Stimulated activated CD4-positive, alpha-beta T cell treated with anti-CD3 and anti-CD28 coated beads, Interleukin-2, amount 100 ng/mL, for 24 hours (primary cell): ENCODE results near the gene FAAP24.
"Not testable (repeated sequence)": the region's sequence is repeated elsewhere in the genome, so short reads cannot be mapped to it uniquely, and the experiment has no call there.

ENCODE experiments used
- DNase-seq, 2 donors: peaks; one replicate each; pipeline ENCODE4 v3.0.0-alpha.2; 2020

Gene FAAP24

DNA sequence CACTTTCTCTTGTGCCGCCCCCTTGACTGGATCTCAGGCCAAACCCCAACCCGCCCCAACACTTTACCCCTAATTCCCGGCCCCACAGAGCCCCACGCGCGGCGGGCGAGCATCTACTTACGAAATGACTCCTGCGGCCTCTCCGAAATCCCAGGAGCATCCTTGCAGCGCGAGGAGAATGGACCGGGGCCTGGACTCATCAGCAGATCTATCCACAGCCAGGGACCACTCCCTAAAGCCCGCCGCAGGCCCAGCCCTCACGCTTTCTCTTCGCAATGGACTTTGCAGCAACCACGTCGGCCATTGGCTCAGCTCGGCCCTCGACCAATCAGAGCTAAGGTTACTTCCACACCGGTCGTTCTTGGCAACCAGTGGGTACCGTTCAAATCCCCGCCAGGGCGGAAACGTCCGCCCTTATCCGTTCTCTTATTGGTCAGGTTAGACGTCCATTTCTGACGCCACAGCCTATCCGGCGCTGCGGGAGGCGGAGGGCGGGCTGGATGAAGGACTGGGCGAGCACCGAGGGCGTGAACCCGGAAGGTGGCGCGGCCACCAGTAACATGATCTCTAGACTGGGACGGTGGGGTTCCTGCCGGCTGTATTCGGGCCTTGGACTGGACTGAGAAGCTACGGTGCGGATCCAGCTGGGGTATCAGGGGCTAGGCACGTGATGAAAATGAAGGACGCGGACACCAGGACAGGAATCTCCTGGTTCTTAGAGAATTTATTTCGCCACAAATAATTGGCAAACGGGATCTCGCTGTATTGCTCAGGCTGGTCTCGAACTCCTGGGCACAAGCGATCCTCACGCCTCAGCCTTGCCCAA lies at the start of gene FAAP24, which contains the start of gene CEP89:
Gene FAAP24 (plus strand): TSS at position 528 of the 826 bp plus-strand sequence. CDS start 955 bp downstream, outside the sequence.
Gene CEP89 (minus strand): TSS at position 244 of the 826 bp plus-strand sequence. CDS start 84 bp downstream, at position 160.
- DNase-seq = peak; percentile 97 to 98

DNA sequence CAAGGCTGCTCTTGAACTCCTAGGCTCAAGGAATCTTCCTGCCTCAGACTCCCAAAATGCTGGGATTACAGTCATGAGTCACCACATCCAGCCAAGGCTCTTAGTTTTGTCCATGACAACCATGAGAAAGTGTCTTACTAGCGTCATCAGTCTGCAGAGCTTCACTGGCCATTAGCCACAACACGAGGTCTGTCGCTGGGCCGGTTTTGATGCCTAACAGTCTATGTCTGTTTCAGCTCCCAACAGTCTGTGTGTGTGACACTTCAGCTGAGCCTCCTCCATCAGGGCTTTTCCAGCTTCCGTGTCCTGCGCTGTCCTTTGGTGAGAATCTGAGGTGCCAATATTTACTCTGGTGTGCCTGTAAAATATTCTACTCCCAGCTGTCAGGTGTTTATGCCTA lies 47.8 kb upstream of the FAAP24 start:
- no peak for DNase-seq

- DNase-seq = no peak
These were observed 43.2 kb upstream of the FAAP24 start for GRCh38 chr19:32928806-32929205.

GRCh38 chr19:32930567-32930966 lies 41.5 kb upstream of the FAAP24 start:
- no peak for DNase-seq

- no peak for DNase-seq
These were observed 38.5 kb upstream of the FAAP24 start for GRCh38 chr19:32933571-32933970.

- no peak for DNase-seq
These were observed 36.4 kb upstream of the FAAP24 start for GRCh38 chr19:32935629-32936028.

GRCh38 chr19:32936065-32936464 lies 36.0 kb upstream of the FAAP24 start:
- DNase-seq = no peak

DNA sequence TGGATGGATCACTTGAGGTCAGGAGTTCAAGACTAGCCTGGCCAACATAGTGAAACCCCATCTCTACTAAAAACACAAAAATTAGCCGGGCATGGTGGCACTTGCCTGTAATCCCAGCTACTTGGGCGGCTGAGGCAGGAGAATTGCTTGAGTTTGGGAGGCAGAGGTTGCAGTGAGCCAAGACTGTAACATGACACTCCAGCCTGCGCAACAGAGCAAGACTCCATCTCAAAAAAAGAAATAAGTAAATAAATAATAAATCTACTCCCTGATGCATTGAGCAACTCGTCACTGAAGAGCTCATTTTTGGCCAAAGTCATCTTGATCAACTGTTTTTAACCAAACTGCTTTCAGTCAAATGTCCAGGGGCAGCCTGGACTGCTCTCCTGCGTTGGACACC lies 30.8 kb upstream of the FAAP24 start:
- not testable (repeated sequence) for DNase-seq

DNA sequence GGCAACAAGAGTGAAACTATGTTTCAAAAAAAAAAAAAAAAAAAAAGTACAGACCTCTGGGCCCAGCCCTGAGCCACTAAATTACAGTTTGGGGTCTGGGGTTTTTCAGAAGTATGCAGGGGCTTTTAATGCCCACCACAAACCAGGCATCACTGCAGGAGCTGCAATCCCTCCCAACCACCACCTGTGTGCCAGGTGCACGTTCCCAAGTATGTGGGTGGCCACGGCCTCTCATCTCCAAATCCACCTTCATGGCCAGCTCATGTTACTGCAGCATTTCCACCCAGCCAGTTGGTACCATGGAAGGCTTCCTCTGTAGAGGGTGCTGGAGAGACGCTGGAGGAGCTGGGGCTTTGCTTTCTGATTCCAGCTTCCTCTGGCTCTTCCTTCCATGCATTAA lies 26.8 kb upstream of the FAAP24 start:
- no peak for DNase-seq

GRCh38 chr19:32966750-32967149 lies 5.3 kb upstream of the FAAP24 start:
- no peak for DNase-seq

- DNase-seq = no peak
These were observed 2.5 kb upstream of the FAAP24 start for GRCh38 chr19:32969549-32969948.

- DNase-seq = no peak
These were observed 938 bp upstream of the FAAP24 start for GRCh38 chr19:32971012-32971595.

DNA sequence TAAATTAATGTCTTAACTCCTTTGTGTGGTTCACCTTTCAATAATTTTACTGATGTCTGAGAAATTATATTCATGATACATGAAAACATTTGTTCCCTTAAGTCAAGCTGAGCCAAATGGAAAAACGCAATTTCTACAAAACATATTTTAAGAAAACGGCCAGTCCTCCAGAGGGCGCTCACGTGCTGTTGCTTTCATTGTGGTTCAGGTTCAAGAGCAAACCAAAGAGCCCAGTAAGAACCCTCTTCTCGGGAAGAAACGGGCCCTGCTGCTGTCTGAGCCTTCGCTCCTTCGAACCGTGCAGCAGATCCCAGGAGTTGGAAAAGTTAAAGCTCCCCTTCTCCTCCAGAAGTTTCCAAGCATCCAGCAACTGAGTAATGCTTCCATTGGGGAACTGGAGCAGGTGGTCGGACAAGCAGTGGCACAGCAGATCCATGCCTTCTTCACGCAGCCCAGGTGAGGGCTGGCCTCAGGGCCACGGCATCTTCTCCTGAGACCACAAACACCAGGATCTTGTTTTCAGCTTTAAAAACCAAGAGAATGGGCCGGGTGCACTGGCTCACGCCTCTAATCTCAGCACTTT lies 4.3 kb downstream of the FAAP24 start:
- DNase-seq = peak; percentile 76 to 81

GRCh38 chr19:32977280-32977679 lies 5.2 kb downstream of the FAAP24 start:
- DNase-seq = no peak

DNA sequence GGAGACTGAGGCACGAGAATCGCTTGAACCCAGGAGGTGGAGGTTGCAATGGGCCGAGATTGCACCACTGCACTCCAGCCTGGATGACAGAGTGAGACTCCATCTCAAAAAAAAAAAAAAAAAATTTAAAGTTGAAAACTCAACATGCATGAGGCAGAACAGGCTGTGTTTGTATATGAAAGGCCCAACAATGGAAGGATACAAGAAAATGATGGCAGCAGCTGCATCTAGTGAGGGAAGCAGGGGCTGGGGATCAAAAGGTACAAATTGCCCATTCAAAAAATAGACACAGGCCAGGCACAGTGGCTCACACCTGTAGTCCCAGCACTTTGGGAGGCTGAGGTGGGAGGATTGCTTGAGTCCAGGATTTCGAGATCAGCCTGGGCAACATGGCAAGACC lies 5.8 kb downstream of the FAAP24 start:
- DNase-seq = not testable (repeated sequence)

DNA sequence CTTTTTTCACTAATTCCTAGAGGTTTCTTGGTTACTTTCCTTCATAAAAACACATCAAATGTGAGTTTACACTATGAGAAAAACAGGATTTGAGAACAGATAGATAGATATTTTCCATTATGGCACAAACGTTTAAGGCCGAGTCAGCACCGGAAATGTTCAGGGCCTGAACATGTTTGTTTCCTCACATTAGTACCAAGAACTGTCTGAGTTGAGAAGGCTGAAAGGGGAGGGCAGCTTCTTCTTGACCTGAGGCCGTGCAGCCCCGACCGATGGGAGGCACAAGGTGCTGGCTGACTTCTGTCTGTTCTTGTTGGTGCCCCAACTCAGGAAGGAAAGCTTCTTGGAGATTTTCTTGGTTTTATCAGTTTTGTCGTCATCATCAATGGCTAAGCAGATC lies 7.8 kb downstream of the FAAP24 start:
- DNase-seq = not testable (repeated sequence)

DNA sequence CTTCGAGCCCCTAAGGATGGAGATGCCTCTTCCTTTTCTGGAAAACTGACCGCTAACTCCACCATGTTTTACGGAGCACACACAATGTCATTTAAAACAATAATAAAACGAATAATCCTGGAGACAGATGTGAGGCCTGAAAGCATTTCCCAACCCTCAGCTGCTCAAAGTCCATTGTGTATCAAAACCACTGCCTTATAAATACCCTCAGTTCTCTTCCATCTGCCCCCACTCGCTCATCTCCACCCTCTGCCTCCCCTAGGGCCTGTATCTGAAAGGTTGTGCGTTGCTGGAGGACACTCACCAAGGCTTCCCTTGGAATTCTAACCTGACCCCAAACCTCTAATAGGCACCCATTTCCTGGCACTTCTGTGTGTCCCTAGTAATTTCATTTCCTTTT lies 10.4 kb downstream of the FAAP24 start:
- not testable (repeated sequence) for DNase-seq

DNA sequence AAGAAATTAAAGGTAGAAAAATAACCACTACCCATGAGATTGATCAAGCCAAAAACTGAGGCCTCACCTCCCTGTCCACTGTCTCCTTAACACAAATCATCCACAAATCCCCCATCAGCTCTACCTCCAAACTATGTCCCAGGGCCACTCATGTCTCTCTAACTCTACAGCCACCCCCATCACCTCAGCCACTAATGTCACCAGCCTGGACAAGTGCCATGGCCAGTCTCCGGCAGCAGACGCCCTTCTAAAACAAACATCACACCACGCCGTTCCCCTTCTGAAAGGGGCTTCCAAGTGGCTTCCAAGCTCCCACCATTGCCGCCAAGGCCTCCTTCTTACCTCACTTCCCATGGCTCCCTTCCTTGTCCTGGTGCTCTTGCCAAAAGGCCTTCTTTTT lies 16.2 kb downstream of the FAAP24 start:
- DNase-seq = not testable (repeated sequence)

GRCh38 chr19:32988724-32989123 lies 16.7 kb downstream of the FAAP24 start:
- no peak for DNase-seq

DNA sequence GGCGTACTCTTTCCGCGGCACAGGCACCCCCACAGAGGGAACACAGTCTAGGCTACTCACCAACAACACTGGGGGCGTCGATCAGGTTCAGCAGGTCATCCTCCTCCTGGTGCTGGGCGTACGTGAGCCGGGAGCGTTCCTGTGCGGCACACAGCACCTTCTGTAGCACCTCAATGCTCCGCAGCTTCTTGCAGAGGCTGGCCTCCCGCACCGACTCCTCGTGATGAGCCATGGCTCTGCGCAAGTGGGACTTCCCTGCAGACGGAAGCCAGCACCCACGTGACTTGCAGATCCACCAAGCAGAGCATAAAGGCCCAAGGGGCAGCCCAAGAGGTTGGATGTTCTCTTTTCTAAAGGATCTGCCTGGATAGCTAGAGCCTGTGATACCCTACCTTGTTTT lies 23.9 kb downstream of the FAAP24 start:
- not testable (repeated sequence) for DNase-seq

- not testable (repeated sequence) for DNase-seq
These were observed 25.0 kb downstream of the FAAP24 start for GRCh38 chr19:32997061-32997464.

DNA sequence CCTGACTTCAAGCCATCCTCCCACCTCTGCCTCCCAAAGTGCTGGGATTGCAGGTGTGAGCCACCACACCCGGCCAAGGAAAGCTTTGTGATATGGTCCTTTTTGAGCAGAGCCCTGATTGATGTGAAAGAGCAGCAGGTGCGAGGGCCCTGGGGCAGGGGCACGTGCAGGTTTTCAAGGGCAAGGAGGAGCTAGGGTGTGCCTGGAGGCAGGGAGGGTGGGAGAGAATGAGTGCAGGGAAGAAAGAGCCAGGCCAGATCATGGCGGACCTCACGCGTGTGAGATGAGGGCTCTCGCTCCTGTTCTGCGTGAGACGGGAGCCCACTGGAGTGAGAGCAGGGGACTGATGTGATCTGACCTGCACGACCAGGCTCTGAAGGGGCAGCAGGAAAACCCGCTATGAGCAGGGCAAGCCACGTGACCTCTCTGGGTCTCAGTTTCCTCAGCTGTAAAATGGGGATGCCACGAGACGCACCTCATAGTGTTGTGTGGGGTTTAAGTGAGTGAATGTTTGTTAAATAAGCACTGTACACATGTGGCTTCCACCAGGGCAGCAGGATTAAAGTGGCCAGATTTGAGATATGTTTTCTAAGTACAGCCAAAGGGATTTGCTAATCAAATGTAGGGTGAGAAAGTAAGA lies 25.8 kb downstream of the FAAP24 start:
- no peak for DNase-seq

- no peak for DNase-seq
These were observed 26.7 kb downstream of the FAAP24 start for GRCh38 chr19:32998722-32999121.
